HTERT RPE-1 (cell line): ENCODE data around the gene EPHB6.

ENCODE experiments used
- in situ Hi-C: fragments of 300-500 bp; cut with MboI; formaldehyde crosslinking; loops from 4 replicates; pipeline ENCODE4 v1.14.3; 2020; ENCODE audit warnings: low sequenced_read_pairs

EPHB6 gene, protein sequence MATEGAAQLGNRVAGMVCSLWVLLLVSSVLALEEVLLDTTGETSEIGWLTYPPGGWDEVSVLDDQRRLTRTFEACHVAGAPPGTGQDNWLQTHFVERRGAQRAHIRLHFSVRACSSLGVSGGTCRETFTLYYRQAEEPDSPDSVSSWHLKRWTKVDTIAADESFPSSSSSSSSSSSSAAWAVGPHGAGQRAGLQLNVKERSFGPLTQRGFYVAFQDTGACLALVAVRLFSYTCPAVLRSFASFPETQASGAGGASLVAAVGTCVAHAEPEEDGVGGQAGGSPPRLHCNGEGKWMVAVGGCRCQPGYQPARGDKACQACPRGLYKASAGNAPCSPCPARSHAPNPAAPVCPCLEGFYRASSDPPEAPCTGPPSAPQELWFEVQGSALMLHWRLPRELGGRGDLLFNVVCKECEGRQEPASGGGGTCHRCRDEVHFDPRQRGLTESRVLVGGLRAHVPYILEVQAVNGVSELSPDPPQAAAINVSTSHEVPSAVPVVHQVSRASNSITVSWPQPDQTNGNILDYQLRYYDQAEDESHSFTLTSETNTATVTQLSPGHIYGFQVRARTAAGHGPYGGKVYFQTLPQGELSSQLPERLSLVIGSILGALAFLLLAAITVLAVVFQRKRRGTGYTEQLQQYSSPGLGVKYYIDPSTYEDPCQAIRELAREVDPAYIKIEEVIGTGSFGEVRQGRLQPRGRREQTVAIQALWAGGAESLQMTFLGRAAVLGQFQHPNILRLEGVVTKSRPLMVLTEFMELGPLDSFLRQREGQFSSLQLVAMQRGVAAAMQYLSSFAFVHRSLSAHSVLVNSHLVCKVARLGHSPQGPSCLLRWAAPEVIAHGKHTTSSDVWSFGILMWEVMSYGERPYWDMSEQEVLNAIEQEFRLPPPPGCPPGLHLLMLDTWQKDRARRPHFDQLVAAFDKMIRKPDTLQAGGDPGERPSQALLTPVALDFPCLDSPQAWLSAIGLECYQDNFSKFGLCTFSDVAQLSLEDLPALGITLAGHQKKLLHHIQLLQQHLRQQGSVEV

DNA sequence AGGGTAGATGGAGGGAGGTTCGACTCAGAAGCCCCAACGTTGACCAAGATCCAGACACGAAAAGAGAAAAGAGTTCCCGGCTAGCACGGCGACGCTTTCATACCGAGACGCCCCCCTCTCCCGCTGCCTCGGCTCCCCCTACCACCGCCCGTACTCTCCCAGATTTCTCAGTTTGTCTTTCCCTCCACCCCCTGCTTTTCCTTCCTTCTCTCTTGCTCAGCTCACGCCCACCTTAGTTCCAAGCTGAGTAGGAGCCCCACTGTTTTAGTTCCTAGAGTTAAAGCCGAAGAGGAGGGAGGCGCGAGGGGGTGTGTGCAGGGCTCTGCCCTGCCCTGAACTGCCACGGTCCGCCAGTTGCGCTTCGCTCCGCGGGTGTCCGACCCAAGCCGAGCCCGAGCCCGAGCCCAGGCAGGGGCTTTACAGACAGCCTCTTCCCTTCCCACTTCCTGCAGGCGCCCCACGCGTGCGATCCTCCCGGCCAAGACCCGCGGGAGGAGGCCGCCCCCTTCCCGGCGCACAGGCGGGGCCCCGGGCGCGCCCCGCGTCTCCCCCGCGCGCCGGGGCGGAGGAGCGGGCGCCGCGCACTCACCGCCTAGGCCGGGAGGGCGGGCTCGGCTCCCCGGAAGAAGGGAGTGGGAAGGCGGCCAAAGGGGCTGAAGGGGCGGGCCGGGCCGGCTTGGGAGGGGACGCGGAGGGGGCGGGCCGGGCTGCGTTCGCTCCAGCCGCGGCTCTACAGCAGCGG is at the start of gene EPHB6:
Gene EPHB6 (plus strand): TSS at position 705 of the 742 bp plus-strand sequence. CDS start 8,152 bp downstream, outside the sequence.
- in situ Hi-C loops = no loop called here

DNA sequence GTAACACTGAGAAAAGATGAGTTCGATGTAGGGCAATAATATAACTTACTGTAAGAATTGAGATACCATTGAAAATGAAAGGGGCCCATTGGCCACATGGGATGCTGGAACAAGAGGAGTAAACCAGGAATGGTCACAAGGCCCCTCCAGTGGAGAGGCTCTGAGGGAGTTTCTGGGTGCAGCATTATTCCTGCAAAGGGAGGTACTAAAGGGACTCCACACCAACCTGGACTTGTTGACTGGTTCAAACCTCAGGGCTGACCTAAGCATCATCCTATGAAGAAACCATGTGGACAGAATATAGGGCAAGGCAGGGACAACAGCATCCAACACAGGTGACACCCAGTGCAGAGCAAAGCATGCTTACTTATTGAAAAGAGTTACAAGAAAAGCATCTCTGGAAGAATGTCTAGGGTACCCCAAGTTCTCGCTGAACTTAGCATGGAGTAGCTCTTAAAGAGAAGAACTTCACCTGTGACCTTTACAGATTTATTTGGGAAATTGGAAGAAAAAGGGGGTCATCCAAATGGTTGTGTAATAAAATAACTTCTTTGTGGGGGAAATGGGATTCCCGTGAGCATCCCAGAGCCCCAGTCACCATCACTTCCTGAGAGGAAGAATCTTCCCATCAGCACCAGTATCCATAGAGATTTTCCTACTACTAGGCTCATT is 49.4 kb upstream of the EPHB6 start:
- in situ Hi-C loops = no loop called here

DNA sequence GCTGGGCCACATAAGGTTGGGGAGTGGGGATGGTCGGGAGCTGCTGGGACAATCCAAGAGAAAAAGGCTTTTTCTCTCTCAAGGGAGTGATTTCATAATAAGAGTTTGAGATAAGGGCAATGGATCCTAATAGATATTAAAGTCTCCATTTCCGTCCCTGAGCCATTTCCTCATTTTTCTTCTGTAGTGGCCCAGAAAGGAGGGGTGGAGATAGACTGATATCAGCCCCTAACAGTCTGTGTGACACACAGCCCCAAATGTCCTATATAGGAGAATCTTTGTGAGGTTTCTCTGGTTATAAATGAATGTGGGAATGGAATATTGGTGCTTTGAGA is 48.9 kb upstream of the EPHB6 start:
- in situ Hi-C loops = no loop called here

DNA sequence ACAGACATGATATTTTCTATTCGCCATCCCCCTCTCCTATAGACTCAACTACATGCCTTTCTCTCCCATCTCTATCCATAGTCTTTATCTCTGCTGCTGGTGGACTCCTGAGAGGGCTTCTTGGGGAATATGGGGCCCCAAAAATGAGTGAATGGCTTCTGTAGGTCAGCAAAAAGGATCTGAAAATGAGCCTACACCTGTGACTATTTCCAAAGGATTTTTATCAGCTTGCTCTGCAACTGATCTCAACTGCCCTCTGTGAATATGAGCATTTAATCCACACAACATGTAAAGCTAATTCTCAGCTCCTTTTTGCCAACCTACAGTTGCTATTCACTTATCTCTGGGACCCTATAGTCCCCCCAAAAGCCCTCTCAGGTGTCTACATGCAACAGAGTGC is 47.9 kb upstream of the EPHB6 start:
- in situ Hi-C loops = no loop called here

DNA sequence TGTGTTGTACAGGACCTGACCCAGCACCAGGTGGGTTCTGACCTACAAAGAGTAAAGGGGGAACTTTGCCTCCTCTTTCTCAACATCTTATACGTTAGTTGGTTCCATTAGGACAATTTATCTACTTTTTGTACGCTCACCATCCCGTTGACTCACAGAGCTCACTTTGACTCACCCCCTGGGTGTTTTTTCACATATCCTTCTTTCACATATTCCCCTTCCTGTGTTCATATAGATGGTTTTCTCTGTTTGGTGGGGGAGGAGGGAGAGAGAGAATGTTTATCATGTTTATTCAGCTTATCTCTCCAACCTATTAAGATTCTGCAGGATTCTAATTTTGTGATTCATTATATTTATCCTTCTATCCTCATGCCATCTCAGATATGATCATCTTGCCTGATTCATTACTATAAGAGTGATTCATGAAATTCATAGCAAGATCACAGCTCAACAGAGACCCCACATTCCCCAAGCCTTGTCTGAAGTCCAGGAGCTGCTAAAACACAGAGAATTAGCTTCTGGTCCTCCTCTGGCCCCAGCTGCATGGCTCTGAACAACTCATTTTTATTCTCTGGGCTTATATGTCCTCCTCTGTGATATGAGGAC is 46.9 kb upstream of the EPHB6 start:
- in situ Hi-C loops = no loop called here

DNA sequence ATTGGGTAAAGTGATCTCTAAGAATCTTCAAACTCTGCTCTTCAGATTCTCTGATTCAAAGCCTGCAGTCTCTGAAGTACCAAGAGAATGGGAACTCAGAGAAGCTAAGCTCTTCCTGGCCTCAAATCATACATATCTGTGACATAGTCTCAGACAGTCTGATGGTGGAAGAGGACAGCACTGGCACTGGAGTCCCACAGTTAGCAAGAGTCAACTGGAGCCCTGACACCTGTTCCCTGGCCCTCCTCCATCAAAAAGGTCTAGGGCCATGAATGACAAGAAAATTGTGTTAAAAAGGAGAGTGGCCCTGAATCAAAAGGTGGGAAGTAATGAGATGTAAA is 46.4 kb upstream of the EPHB6 start:
- in situ Hi-C loops = no loop called here

DNA sequence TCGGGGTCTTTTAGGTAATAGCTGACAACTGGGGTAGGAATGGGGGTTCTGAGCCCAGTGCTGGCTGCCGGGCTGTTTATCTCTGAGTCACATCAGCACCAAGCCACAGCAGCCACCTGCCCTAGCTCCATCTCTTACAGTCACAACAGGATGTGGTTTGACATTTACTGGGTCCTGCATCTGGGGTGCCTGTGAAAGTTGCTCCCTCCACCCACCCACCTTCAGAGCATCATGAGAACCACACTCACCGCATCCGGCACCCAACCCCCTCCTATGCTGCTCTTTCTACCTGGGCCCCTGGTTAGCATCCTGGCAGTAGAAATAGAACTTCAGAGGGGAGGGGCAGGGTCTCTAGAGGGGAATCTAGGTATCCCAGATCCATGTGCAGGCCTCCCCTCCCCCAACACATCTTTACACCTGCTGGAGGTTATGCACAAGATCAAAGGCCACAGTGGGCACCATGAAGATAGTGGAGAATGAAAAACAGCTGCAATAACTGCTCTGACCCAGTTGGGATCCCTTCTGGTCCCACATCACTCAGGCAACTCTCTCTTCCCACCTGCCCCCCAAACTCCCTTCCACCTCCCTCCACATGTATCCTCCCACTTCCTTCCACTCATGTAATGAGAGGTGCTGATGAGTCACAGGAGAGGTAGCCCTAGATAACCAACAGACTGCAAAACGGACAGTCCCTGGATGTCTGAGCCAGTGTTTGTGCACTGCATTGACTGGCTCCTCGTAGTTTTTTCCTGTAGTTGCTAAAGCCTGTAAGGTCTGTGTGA is 45.9 kb upstream of the EPHB6 start:
- in situ Hi-C loops = no loop called here

DNA sequence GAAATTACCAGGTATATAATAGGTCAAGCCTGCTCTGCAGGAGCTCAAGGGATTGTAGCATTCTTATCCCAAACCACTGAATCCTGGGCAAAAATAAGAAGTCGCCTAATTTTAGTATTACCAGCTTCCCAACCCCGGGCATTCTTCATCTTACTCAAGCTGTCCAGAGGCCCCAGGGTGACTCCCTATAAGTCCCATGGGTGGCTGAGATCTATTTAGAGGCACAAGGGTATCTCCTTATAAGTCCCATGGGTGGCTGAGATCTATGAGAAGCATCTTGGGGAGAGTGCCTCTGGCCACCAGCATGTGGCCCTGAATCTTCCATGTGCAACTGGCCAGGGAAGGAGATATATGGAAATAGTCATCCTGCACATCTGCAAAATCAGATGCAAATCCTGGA is 45.2 kb upstream of the EPHB6 start:
- in situ Hi-C loops = no loop called here

DNA sequence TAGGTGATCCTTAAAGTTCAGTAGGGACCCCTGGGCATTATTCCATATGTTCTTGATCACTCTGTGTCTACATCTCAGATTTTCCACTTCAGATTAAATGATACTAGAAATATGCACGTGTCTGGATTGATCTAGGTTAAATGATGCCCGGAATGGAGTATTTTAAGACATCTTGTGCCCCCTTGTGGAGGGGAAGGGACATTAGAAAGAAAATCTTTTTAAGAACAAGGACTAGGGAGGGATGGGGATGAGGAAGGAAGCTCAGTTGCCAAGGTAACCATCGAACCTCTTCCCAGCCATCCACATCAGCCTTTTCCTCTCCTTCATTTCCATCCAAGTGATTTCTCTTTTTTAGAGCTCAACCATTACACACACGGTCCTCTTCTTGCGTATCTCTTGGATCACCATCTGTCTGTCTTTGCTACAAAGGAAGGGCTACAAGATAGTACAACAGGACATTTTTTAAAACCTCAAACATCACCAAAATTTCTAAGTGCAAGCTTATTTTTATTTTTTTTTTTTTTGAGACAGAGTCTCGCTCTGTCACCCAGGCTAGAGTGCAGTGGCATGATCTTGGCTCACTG is 43.6 kb upstream of the EPHB6 start:
- in situ Hi-C loops = no loop called here

DNA sequence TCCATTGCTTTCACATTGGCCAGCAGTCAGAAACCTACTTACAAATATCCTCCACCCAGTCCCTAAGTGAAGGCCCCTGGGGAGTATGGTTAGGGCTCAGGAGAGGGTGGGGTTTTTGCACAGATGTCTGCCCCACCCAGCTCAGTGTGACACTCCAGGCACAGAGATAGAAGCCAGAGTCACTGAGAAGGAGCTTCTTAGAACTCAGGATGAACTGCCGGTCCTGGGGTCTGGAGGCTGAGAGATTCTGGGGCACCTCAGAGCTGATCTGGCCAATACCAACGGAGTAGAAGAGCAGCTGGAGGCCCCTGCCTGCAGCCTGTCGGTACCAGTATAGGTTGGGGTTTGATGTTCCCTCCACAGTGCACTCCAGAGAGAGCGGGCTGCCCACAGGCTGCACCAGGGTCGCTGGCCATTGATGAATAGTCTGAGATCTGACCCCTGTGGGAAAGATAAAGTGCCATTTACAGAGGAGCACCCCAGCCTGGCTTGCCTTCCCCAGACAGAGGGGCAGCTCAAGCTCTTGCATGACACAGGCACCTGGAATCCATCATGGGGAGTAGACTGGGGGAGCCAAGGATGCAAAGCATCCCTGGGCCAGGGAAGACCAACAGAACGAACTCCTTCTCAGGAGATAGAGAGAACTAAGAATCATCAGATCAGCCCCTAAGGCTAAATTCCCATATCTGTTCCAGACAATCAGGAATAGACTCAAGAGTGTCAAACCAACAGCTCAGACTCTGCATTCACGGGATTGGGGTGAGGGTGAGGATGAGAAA is 42.2 kb upstream of the EPHB6 start:
- in situ Hi-C loops = no loop called here

DNA sequence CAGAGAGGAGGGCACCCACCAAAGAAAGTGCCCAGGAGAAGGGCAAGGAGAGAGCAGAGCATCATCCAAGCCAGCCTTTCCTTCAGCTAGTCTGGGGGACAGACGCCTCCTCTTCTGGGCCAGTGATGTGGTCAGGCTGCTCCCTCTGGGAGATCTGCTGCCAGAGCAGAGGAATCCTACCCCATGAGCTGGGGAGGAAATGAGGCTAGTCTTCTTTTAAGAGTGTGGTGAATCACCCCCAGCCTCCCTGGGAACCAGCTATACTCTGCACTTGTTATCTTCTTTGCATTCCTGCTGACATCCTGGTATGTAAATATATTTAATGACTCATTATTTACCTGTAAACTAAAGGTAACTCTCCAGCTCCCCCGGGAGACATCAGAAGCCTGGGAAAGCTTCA is 41.6 kb upstream of the EPHB6 start:
- in situ Hi-C loops = no loop called here

DNA sequence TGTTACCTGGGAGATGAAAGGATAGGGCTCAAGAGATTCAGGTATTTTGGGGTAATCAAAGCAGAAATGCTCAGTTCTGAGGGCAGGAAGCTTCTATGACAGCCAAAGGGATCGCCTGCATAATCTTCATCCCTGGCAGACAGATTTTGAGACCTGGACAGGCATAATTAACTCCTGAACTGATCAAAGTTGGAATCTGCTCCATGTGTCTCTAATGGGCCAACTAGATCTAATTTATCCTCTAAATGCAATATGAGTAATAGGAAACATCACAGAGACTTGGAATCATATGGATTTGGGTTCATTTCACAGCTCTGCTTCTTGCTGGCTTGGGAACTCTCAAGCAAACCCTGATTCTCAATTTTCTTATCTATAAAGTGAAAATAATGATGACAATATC is 41.2 kb upstream of the EPHB6 start:
- in situ Hi-C loops = no loop called here

DNA sequence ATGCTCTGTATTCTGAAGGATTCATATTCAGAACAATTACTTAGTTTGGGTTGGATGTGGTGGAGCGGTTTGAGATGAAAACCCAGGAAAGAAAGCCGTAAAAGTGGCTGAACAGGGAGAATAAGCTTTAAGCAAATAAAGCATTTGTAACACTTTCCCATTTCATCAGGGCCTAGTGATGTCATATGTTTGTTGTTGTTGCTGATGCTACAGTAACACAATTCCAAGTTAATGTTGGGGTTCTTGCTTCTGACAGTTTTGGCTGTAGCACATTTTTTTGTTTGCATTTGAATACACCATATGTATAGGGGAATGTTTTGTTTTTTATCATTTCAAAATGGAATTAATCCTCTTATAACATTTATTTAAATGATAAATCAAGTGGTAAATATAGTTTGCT is 40.4 kb upstream of the EPHB6 start:
- in situ Hi-C loops = no loop called here

DNA sequence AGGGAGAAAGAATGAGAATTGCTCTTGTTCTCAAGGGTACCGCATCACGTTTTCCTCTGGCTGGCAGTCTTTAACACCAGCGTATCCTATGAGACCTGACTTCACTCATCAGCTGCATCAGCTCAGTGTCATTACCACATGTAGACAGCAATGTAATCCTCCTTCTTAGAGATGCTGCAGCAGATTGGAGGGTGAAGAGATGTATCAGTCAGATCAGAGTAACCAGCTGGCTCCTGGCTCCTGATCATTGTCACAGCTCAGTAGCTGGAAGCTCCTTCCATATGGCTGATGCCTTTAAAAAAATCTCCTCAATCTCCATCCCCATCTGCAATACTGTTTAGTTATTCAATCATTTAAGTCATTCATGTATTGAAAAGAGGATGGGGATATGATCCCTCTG is 39.7 kb upstream of the EPHB6 start:
- in situ Hi-C loops = no loop called here

DNA sequence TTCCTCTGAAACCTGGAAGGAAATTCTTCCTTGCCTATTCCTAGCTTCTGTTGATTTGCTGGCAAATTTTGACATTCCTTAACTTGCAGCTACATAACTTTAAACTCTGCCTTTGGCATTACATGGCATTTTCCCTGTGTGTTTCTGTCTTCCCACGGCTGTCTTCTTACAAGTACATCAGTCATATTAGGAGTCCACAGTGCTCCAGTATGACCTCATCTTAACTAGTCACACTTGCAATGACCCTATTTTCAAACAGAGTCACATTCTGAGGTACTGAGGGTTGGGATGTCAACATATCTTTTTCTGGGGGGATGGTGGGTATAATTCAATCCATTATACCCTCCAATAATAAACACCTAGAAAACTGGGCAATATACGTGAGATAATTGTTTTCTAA is 37.4 kb upstream of the EPHB6 start:
- in situ Hi-C loops = no loop called here

DNA sequence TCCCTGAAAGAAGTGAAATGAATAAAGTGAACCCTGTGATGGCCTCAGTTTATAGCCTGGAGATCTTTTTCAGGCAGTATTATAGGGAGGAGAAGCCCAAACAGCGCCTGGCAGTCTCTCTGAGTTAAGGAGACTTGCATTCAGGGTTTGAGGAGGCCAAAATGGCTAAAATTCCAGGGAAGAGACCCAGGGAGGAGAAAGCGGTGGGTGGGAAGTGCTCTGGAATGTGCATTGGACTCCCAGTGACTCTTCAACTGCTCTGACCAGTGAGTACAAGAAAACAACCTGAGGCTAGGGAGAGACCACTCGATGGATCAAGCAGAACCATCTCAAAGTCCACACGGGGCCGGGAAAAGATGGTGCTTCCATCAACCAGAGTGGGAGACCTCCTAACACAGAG is 35.3 kb upstream of the EPHB6 start:
- in situ Hi-C loops = no loop called here

DNA sequence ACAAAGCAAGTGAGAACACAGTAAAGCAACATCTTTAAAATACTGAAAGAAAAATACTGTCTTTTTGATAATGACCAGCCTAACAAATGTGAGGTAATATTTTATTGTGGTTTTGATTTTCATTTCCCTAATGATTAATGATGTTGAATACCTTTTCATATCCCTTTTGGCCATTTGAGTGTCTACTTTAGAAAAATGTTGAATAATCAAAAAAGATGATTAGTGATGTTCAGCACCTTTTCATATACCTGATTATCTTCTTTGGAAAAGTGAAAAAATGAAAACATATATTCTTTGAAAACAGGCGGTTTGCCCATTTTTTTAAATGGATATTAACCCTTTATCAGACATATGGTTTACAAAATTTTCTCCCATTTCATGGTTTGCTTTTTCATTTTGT is 32.2 kb upstream of the EPHB6 start:
- in situ Hi-C loops = no loop called here

DNA sequence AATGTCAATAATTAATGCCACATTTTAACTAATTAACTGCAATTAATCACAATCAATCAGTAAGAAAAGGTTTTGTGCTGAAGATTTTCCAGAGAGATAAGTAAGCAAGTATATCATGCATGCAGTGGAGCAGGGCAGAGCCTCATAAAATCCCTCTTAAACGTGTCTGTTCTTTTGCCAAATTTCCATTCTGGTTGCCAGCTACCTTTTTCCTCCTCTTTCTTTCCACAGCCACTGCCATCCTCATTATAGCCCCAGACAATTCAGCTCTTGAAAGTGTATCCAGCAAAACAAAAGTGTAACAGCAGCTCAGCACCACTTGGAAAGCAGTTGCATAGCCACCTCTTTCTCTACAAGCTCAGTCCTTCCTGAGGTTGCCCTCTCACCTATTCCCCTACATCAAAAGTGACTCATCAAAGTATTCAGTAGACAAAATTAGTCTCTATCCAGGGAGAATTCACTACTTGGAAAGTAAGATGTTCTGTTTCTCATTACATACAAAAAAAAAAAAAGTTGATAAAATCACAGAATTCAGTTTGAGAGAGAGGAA is 26.9 kb upstream of the EPHB6 start:
- in situ Hi-C loops = no loop called here
